Keratinocyte (primary cell): ENCODE data around the gene SPTLC2. TPM values are rescaled to one million over a fixed set of nuclear protein-coding genes. Genes with fewer than 3 reads are reported as not detected.

ENCODE experiments used
- DNase-seq: peaks from one replicate; pipeline ENCODE4 v3.0.0-alpha.2; 2011; ENCODE audit warnings: low read depth, missing footprints, low spot score
- FAIRE-seq: peaks from 2 replicates; lab custom pipeline; 2011; peaks lifted over from hg19 to GRCh38; lab: Jason Lieb, UNC
- H2AFZ ChIP-seq: 2 replicates; pipeline ENCODE4 v1.6.0; 2012; ENCODE audit warnings: low read length, control low read depth, inconsistent platforms; ENCODE audit not compliant: control insufficient read depth
- H3K27ac ChIP-seq: 2 replicates; pipeline ENCODE4 v1.5.1; 2011; ENCODE audit warnings: low read length; ENCODE audit not compliant: control insufficient read depth, insufficient read depth
- H3K27me3 ChIP-seq: 3 replicates; pipeline ENCODE4 v1.6.0; 2011; ENCODE audit warnings: low read length; ENCODE audit not compliant: control insufficient read depth, insufficient read depth; ENCODE audit errors: extremely low read depth
- H3K36me3 ChIP-seq, 2 experiments: 2 replicates in 1 of 2; 3 replicates in 1 of 2; pipeline ENCODE4 v1.5.1; 2011; ENCODE audit warnings: low read length in 2 of 2, mild to moderate bottlenecking in 1 of 2; ENCODE audit not compliant: control insufficient read depth in 2 of 2, insufficient read depth in 2 of 2; ENCODE audit errors: extremely low read depth in 1 of 2
- H3K4me1 ChIP-seq: 3 replicates; pipeline ENCODE4 v1.5.1; 2011; ENCODE audit warnings: low read length; ENCODE audit not compliant: control insufficient read depth, insufficient read depth; ENCODE audit errors: extremely low read depth
- H3K4me2 ChIP-seq: 3 replicates; pipeline ENCODE4 v1.6.0; 2011; ENCODE audit warnings: low read depth, low read length; ENCODE audit not compliant: control insufficient read depth, insufficient read depth; ENCODE audit errors: extremely low read depth
- H3K4me3 ChIP-seq, 3 experiments: fragments of 200-600 bp in 1 of 3; sonication (generic) in 1 of 3; 2 replicates in 2 of 3; 3 replicates in 1 of 3; pipeline ENCODE4 v1.5.1; 2011 to 2016; ENCODE audit warnings: low read length in 3 of 3, mild to moderate bottlenecking in 3 of 3, control low read depth in 2 of 3, inconsistent platforms in 1 of 3, low read depth in 1 of 3, mixed read lengths in 1 of 3, mixed run types in 1 of 3, moderate library complexity in 1 of 3; ENCODE audit not compliant: control insufficient read depth in 2 of 3, insufficient read depth in 2 of 3; ENCODE audit errors: extremely low read depth in 1 of 3
- H3K79me2 ChIP-seq: 2 replicates; pipeline ENCODE4 v1.6.0; 2012; ENCODE audit warnings: low read length; ENCODE audit not compliant: control insufficient read depth, insufficient read depth
- H3K9ac ChIP-seq: 3 replicates; pipeline ENCODE4 v1.6.0; 2011; ENCODE audit warnings: low read length; ENCODE audit not compliant: control insufficient read depth, insufficient read depth; ENCODE audit errors: extremely low read depth
- H3K9me1 ChIP-seq: 3 replicates; pipeline ENCODE4 v1.6.0; 2011; ENCODE audit warnings: low read length; ENCODE audit not compliant: control insufficient read depth, insufficient read depth; ENCODE audit errors: extremely low read depth
- H3K9me3 ChIP-seq: 2 replicates; pipeline ENCODE4 v1.5.1; 2012; ENCODE audit warnings: low read depth, low read length; ENCODE audit not compliant: control insufficient read depth
- H4K20me1 ChIP-seq: 3 replicates; pipeline ENCODE4 v1.6.0; 2011; ENCODE audit warnings: low read length; ENCODE audit not compliant: control insufficient read depth, insufficient read depth; ENCODE audit errors: extremely low read depth
- EZH2 ChIP-seq: IDR thresholded peaks from one replicate; pipeline ENCODE4 v1.6.1; 2012; ENCODE audit warnings: inconsistent platforms, mild to moderate bottlenecking, low read length, moderate library complexity
- dilution Hi-C: fragments of 300-500 bp; cut with MboI; formaldehyde crosslinking; loops from one replicate; pipeline ENCODE4 v1.7.0; 2020; ENCODE audit warnings: low sequenced_read_pairs; ENCODE audit not compliant: extremely low pct_ligation_motif_present
- polyA plus RNA-seq, 5 experiments: library from polyadenylated mRNA; depleted of rRNA in 3 of 5; stranded (reverse) in 3 of 5; stranded (forward) in 1 of 5; unstranded in 1 of 5; fragments of >200 nt; gene quantifications; 1 replicate in 1 of 5; 2 replicates in 3 of 5; 3 replicates in 1 of 5; pipeline versions ENCODE4 v1.2.1 to v1.2.3, GENCODE V29; 2011 to 2012; ENCODE audit warnings: missing spikeins in 2 of 5, low read depth in 1 of 5, low replicate concordance in 1 of 5
- TF ChIP-seq, protein P1 (sequence below), 3 experiments: IDR thresholded peaks in 1 of 3; conservative IDR thresholded peaks in 1 of 3; optimal IDR thresholded peaks in 1 of 3; 2 replicates in 2 of 3; 3 replicates in 1 of 3; pipeline versions ENCODE3 to v1.5.1; 2011; ENCODE audit warnings: low read length in 3 of 3, mild to moderate bottlenecking in 3 of 3, moderate library complexity in 2 of 3, control low read depth in 1 of 3, inconsistent platforms in 1 of 3; ENCODE audit not compliant: insufficient read depth in 2 of 3; ENCODE audit errors: extremely low read depth in 1 of 3

The SPTLC2 gene
- polyA plus RNA-seq, 1 donor (not counting 4 experiments of a cell fraction or from before 2014, with no cell fraction given), result 46.8 TPM

DNA sequence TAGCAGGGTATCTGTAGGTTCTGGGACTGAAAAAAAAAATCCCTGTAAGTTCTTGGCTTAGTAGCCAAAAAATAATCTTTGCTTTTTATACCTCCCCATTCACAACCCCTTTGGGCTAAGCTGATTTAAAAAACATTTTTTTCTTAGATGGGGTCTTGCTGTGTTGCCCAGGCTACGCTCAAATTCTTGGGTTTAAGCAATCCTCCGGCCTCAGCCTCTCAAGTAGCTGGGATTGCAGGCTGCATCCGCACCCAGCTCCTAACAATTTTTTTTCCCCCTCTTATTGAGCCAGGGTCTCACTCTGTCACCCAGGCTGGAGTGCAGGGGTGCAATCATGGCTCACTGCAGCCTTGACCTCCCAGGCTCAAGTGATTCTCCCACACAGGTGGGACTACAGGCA is 108.7 kb downstream of the SPTLC2 start:
- DNase-seq, result no peak
- Histone ChIP-seq H3K9me1 (no peaks in the 10 kb centered on the region), H2AFZ (no peak overlapping the region), H3K4me1 (no peaks in the 10 kb centered on the region), H3K36me3 (peaks cover 11 to 32% of the 10 kb centered on the region in 2 experiments), H3K4me3 (no peak overlapping the region), H3K9ac (no peak overlapping the region), H3K79me2 (no peaks in the 10 kb centered on the region), H3K9me3 (no peaks in the 10 kb centered on the region), H3K27ac (no peak overlapping the region), H3K4me2 (no peak overlapping the region), H4K20me1 (no peaks in the 10 kb centered on the region), H3K27me3 (no peaks in the 10 kb centered on the region)
- dilution Hi-C loops, result no loop called here
- no peak for FAIRE-seq
- TF ChIP-seq, protein P1, sequence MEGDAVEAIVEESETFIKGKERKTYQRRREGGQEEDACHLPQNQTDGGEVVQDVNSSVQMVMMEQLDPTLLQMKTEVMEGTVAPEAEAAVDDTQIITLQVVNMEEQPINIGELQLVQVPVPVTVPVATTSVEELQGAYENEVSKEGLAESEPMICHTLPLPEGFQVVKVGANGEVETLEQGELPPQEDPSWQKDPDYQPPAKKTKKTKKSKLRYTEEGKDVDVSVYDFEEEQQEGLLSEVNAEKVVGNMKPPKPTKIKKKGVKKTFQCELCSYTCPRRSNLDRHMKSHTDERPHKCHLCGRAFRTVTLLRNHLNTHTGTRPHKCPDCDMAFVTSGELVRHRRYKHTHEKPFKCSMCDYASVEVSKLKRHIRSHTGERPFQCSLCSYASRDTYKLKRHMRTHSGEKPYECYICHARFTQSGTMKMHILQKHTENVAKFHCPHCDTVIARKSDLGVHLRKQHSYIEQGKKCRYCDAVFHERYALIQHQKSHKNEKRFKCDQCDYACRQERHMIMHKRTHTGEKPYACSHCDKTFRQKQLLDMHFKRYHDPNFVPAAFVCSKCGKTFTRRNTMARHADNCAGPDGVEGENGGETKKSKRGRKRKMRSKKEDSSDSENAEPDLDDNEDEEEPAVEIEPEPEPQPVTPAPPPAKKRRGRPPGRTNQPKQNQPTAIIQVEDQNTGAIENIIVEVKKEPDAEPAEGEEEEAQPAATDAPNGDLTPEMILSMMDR (optimal IDR thresholded peaks at IDR 0.05 in 1 of 3, IDR thresholded peaks at IDR 0.05 in 1 of 3, conservative IDR thresholded peaks at IDR 0.05 in 1 of 3; ENCODE audit: extremely low read depth in 1 of 3, insufficient read depth in 2 of 3, low read length in 3 of 3), result no peak
- no peak for TF ChIP-seq EZH2

DNA sequence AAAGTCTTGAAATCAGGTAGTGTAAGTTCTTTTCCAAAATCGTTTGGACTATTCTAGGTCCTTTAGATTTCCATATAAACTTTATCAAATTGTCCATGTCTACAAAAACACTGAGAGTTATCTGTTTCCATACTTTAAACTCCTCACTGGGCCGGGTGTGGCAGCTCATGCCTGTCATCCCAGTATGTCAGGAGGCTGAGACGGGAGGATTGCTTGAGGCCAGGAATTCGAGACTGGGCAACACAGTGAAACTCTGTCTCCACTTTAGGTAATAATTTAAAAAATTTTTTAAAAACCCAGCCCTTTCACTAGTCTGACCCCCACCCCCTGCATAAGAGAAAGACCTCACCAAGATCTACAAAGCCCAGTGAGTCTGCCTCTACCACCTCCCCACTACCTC is 111.4 kb downstream of the SPTLC2 start:
- H3K27me3 ChIP-seq, result peaks cover 3% of the 10 kb centered on the region
- H3K4me3 ChIP-seq, result no peak overlapping the region
- H3K36me3 ChIP-seq, result peaks cover 5 to 18% of the 10 kb centered on the region in 2 experiments
- no peaks in the 10 kb centered on the region for H4K20me1 ChIP-seq
- H3K9me1 ChIP-seq, result no peaks in the 10 kb centered on the region
- no peaks in the 10 kb centered on the region for H3K79me2 ChIP-seq
- no peak for DNase-seq
- no peaks in the 10 kb centered on the region for H3K9me3 ChIP-seq
- no peak overlapping the region for H3K27ac ChIP-seq
- FAIRE-seq, result no peak
- dilution Hi-C loops, result no loop called here
- H2AFZ ChIP-seq, result no peak overlapping the region
- no peak for TF ChIP-seq EZH2
- TF ChIP-seq, protein P1 (optimal IDR thresholded peaks at IDR 0.05 in 1 of 3, IDR thresholded peaks at IDR 0.05 in 1 of 3, conservative IDR thresholded peaks at IDR 0.05 in 1 of 3; ENCODE audit: extremely low read depth in 1 of 3, insufficient read depth in 2 of 3, low read length in 3 of 3), result no peak
- no peak overlapping the region for H3K9ac ChIP-seq
- H3K4me2 ChIP-seq, result no peak overlapping the region
- H3K4me1 ChIP-seq, result no peaks in the 10 kb centered on the region
